Tibial artery (tissue), 4 donors: ENCODE results near the gene GCLC.

Source experiments
- DNase-seq, 2 donors: peaks; one replicate each; pipeline ENCODE4 v3.0.0-alpha.2; 2019
- H3K27ac ChIP-seq, 2 donors: fragments of 200-600 bp; sonication (generic) in 1 of 2; 1 replicate in 1 of 2; 2 replicates in 1 of 2; pipeline ENCODE4 v1.5.1; 2018 to 2019; ENCODE audit warnings: mild to moderate bottlenecking in 1 of 2
- H3K27me3 ChIP-seq, 2 donors: fragments of 200-600 bp; sonication (generic) in 1 of 2; one replicate each; pipeline versions ENCODE4 v1.5.1 to v1.6.0; 2016 to 2019
- H3K36me3 ChIP-seq, 3 donors: fragments of 200-600 bp; sonication (generic) in 2 of 3; one replicate each; pipeline ENCODE4 v1.5.1; 2016 to 2019; ENCODE audit warnings: mild to moderate bottlenecking in 2 of 3
- H3K4me1 ChIP-seq, 4 donors: fragments of 200-600 bp; sonication (generic) in 2 of 4; 1 replicate in 3 of 4; 2 replicates in 1 of 4; pipeline ENCODE4 v1.5.1; 2016 to 2019
- H3K4me3 ChIP-seq, 2 donors: fragments of 200-600 bp; sonication (generic) in 1 of 2; 1 replicate in 1 of 2; 2 replicates in 1 of 2; pipeline ENCODE4 v1.5.1; 2018 to 2019; ENCODE audit warnings: mild to moderate bottlenecking in 2 of 2
- H3K9me3 ChIP-seq, 3 donors: fragments of 200-600 bp; sonication (generic) in 1 of 3; one replicate each; pipeline ENCODE4 v1.5.1; 2016 to 2019
- intact Hi-C: fragments of 100-400 bp; cut with DNase I; formaldehyde crosslinking; loops from one replicate; pipeline ENCODE4 v1.15.0; 2023; ENCODE audit warnings: low total_unique reads
- TF ChIP-seq, protein P1 (sequence below), 2 experiments: fragments of 200-600 bp in 1 of 2; fragments of 450-650 bp in 1 of 2; IDR thresholded peaks; one replicate each; pipeline ENCODE4 v1.5.1; 2017 to 2019; ENCODE audit warnings: antibody characterized with exemption in 2 of 2, mild to moderate bottlenecking in 1 of 2, moderate library complexity in 1 of 2

Gene GCLC

DNA sequence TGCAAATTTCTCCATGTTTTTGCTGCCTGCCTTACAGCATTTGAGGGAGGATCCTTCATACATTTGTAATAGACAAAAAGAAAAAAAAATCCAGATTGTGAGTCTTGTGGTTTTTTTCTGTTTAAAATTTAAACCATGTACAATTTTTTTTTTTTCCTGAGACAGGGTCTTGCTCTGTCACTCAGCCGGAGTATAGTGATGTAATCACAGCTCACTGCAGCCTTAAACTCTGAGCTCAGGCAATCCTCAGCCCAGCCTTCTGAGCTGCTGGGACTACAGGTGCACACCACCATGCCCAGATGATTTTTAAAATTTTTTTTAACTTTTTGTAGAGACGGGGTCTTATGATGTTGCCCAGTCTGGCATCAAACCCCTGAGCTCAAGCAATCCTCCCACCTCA, 97.0 kb downstream of the GCLC start:
- no peak overlapping the region for H3K4me3 ChIP-seq
- intact Hi-C loops: no loop called here
- no peaks in the 10 kb centered on the region for H3K27me3 ChIP-seq
- H3K9me3 ChIP-seq: no peaks in the 10 kb centered on the region
- no peak for DNase-seq
- H3K4me1 ChIP-seq: peaks cover 0 to 12% (median 3%) of the 10 kb centered on the region in 4 donors
- TF ChIP-seq, protein P1, sequence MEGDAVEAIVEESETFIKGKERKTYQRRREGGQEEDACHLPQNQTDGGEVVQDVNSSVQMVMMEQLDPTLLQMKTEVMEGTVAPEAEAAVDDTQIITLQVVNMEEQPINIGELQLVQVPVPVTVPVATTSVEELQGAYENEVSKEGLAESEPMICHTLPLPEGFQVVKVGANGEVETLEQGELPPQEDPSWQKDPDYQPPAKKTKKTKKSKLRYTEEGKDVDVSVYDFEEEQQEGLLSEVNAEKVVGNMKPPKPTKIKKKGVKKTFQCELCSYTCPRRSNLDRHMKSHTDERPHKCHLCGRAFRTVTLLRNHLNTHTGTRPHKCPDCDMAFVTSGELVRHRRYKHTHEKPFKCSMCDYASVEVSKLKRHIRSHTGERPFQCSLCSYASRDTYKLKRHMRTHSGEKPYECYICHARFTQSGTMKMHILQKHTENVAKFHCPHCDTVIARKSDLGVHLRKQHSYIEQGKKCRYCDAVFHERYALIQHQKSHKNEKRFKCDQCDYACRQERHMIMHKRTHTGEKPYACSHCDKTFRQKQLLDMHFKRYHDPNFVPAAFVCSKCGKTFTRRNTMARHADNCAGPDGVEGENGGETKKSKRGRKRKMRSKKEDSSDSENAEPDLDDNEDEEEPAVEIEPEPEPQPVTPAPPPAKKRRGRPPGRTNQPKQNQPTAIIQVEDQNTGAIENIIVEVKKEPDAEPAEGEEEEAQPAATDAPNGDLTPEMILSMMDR (IDR thresholded peaks at IDR 0.05): no peak
- H3K27ac ChIP-seq: no peak overlapping the region
- H3K36me3 ChIP-seq: no peaks in the 10 kb centered on the region
